D721Med (cell line): Measurements from ENCODE around the gene TPST2.
"Not testable (repeated sequence)": the region's sequence is repeated elsewhere in the genome, so short reads cannot be mapped to it uniquely, and the experiment has no call there.

Experiments used
- DNase-seq: peaks from one replicate; pipeline ENCODE4 v3.0.0; 2011; ENCODE audit warnings: low spot score; ENCODE audit not compliant: insufficient read length
- FAIRE-seq: peaks from 2 replicates; lab custom pipeline; 2011; peaks lifted over from hg19 to GRCh38; lab: Jason Lieb, UNC
- CTCF ChIP-seq: IDR thresholded peaks from 2 replicates; pipeline ENCODE4 v1.5.1; 2012; ENCODE audit warnings: mild to moderate bottlenecking, control low read depth; ENCODE audit not compliant: insufficient read depth; ENCODE audit errors: missing control alignments

TPST2 gene

GRCh38 chr22:26535603-26535908, 54.4 kb downstream of the TPST2 start:
- no peak for DNase-seq
- no peak for FAIRE-seq
- TF ChIP-seq CTCF = no peak

GRCh38 chr22:26534874-26535602, 54.9 kb downstream of the TPST2 start:
- no peak for FAIRE-seq
- DNase-seq = no peak
- TF ChIP-seq CTCF = no peak

GRCh38 chr22:26534171-26534855, 55.6 kb downstream of the TPST2 start:
- DNase-seq = no peak
- no peak for TF ChIP-seq CTCF
- FAIRE-seq = no peak

GRCh38 chr22:26529345-26529744, 60.6 kb downstream of the TPST2 start:
- DNase-seq (no peak), FAIRE-seq (no peak)
- no peak for TF ChIP-seq CTCF

GRCh38 chr22:26528518-26528917, 61.4 kb downstream of the TPST2 start:
- FAIRE-seq, DNase-seq: not testable (repeated sequence)

- FAIRE-seq (no peak), DNase-seq (no peak)
- TF ChIP-seq CTCF = no peak
These were observed 62.1 kb downstream of the TPST2 start for GRCh38 chr22:26527574-26528465.

- no peak for DNase-seq
- FAIRE-seq = no peak
- TF ChIP-seq CTCF = no peak
These were observed 62.8 kb downstream of the TPST2 start for GRCh38 chr22:26527167-26527566.
